NB4 (cell line): ENCODE data around the gene ENTPD6.

Source experiments
- DNase-seq: peaks from one replicate; pipeline ENCODE4 v3.0.0; 2010; ENCODE audit warnings: low read depth
- H3K4me3 ChIP-seq: one replicate; pipeline ENCODE4 v1.5.1; 2011; ENCODE audit warnings: mild to moderate bottlenecking, low read depth, low read length, moderate library complexity
- CTCF ChIP-seq: IDR thresholded peaks from one replicate; pipeline ENCODE4 v1.5.1; 2012; ENCODE audit warnings: low read depth, low read length
- MYC ChIP-seq: IDR thresholded peaks from 2 replicates; pipeline ENCODE4 v1.6.1; 2011; ENCODE audit warnings: low read depth, low read length
- POLR2A ChIP-seq: IDR thresholded peaks from 2 replicates; pipeline ENCODE4 v1.6.1; 2011; ENCODE audit warnings: mild to moderate bottlenecking; ENCODE audit not compliant: insufficient read length; ENCODE audit errors: extremely low read depth
- TF ChIP-seq, protein P1 (sequence below): IDR thresholded peaks from 2 replicates; pipeline ENCODE4 v1.6.1; 2011; ENCODE audit warnings: low read depth, low read length

ENTPD6 gene

GRCh38 chr20:25274891-25275812 is 79.6 kb downstream of the ENTPD6 start:
- DNase-seq: no peak
- TF ChIP-seq CTCF (no peak), MYC (no peak), POLR2A (no peak)
- TF ChIP-seq, protein P1, sequence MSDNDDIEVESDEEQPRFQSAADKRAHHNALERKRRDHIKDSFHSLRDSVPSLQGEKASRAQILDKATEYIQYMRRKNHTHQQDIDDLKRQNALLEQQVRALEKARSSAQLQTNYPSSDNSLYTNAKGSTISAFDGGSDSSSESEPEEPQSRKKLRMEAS: no peak
- no peak overlapping the region for H3K4me3 ChIP-seq

DNA sequence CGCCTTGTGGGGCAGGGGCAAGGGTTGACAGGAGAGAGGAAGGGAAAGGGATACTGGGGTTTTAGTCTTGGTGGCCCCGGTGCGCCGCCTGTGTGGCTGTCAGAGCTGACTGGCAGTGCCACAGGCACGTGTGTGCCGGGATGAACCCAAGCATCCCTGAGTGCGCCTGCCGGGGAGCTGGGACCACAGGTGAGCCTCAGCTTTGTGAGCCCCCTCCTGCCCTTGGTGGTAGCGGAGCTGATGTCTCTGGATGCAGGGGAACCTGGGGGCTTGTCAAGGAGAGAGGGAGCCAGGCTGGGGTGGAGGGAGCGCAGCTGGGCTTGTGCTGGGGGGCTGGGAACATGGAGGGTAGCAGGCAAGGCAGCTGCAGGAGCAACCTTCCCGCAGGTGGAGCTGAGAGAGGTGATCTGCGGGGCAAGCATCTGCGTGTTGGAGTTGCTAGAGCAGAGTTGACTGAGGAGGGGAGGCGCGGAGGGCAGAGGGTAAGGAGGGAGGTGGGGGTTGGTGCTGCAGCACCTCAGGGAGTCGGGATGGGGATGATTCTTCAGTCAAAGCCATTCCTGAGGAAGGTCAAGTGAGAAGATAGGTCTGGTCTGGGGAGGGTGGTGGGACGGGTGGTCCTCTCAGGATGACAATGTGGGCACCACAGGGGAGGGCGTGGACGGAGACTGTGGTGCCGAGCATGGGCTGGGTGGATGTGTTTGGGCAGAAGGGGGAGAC is 80.5 kb downstream of the ENTPD6 start:
- no peak for DNase-seq
- TF ChIP-seq CTCF: no peak
- TF ChIP-seq POLR2A: no peak
- no peak for TF ChIP-seq MYC
- TF ChIP-seq, protein P1: no peak
- H3K4me3 ChIP-seq: no peak overlapping the region
